ENCODE measurements around the gene MRPL58. TPM values are rescaled to one million over a fixed set of nuclear protein-coding genes. Genes with fewer than 3 reads are reported as not detected.
"Not testable (repeated sequence)": the region's sequence is repeated elsewhere in the genome, so short reads cannot be mapped to it uniquely, and the experiment has no call there.

The MRPL58 gene
- total RNA-seq, 2 experiments from 2014 or later, result 64.4 to 69.0 TPM

DNA sequence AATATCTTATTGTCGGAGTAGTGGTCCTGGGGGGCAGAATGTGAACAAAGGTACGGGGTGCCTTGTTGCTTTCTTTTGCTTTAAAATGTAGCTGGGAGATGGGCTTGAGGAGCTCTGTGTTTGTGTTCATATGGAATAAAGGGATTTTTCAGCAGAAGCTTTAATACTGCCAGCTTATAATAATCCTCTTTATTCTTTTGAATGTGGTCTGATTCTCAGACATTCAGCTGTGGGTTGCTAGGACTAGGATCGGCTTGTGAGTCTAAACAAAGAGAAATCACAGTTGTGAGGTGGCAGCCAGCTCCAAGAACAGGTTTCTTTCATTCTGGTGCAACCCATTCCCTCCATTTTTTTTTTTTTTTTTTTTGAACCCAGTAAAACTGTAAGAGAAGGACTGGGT lies 7.2 kb downstream of the MRPL58 start:
- DNase-seq, result no peak
- Mint-ChIP-seq H3K36me3 (peaks cover 24% of the 10 kb centered on the region), H3K4me1 (peaks cover 4% of the 10 kb centered on the region)

DNA sequence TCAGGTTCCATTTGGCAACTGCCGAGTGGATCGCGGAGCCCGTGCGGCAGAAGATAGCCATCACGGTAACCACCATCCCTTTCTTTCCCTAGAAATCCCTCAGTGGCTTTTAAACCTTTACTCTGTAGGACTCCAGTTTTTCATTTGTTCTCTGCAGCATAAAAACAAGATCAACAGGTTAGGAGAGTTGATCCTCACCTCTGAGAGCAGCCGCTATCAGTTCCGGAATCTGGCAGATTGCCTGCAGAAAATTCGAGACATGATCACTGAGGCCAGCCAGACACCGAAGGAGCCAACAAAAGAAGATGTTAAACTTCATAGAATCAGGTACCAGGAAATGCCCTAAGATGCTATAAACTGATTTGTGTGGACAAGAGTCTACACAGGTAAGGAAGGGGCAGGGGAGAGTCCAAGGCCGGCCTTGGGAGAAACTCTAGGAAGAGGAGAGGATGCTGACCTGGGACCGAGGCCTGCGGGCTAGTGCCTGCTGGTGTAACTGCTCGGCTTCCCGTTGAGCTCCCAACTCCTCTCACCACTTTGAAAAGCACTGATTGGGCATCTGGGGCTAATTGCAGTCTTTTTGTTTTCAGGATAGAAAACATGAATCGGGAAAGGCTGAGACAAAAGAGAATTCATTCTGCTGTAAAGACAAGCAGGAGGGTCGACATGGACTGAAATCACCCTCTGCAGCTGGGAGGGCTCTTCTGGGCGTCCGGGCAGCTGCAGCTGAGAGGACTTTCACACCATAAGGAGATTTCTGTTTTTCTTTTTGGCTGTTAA lies 8.1 kb downstream of the MRPL58 start:
- H3K4me3 Mint-ChIP-seq, result no peak overlapping the region
- H3K27ac Mint-ChIP-seq, result no peak overlapping the region
- DNase-seq, result no peak
- no peaks in the 10 kb centered on the region for H3K27me3 Mint-ChIP-seq
- H3K9me3 Mint-ChIP-seq, result no peaks in the 10 kb centered on the region
- H3K4me1 Mint-ChIP-seq, result peaks cover 8% of the 10 kb centered on the region
- H3K36me3 Mint-ChIP-seq, result peaks cover 30% of the 10 kb centered on the region

More for the DNA sequence above, 7.2 kb downstream of the MRPL58 start:
- no peaks in the 10 kb centered on the region for H3K27me3 Mint-ChIP-seq
- H3K9me3 Mint-ChIP-seq, result no peaks in the 10 kb centered on the region
- H3K27ac Mint-ChIP-seq, result no peak overlapping the region
- no peak overlapping the region for H3K4me3 Mint-ChIP-seq

DNA sequence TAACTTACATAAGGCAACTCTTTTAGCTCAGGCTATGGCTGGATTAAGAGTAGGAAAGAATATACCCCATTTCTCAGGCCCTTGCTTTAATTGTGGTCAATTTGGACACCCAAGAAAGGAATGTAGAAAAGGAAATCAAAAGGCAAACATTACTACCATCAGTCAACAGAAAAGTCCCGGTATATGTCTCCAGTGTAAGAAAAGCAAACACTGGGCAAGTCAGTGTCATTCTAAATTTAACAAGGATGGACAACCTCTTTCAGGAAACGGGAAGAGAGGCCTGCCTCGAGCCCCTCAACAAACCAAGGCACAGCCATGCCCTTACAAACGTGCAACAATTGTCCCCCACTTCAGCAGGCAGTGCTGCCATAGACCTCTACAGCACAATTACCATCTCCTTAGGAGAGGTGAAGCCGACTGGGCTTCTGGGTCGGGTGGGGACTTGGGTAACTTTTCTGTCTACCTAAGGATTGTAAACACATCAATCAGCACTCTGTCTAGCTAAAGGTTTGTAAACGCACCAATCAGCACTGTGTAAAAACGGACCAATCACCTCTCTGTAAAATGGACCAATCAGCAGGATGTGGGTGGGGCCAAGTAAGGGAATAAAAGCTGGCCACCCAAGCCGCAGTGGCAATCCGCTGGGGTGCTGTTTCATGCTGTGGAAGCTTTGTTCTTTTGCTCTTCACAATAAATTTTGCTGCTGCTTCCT lies 12.4 kb downstream of the MRPL58 start:
- Mint-ChIP-seq H3K4me1 (peaks cover 14% of the 10 kb centered on the region), H3K27ac (no peak overlapping the region), H3K4me3 (peak overlapping the region; percentile 30), H3K36me3 (peaks cover 27% of the 10 kb centered on the region), H3K27me3 (no peaks in the 10 kb centered on the region), H3K9me3 (peaks cover 3% of the 10 kb centered on the region)
- DNase-seq, result peak; percentile 47

- not testable (repeated sequence) for DNase-seq, H3K27ac Mint-ChIP-seq, H3K9me3 Mint-ChIP-seq, H3K27me3 Mint-ChIP-seq
- peak overlapping the region; percentile 30 for H3K4me3 Mint-ChIP-seq
- peaks cover 14% of the 10 kb centered on the region for H3K4me1 Mint-ChIP-seq
- H3K36me3 Mint-ChIP-seq, result peaks cover 27% of the 10 kb centered on the region
These were observed 12.9 kb downstream of the MRPL58 start for GRCh38 chr17:75025398-75025734.

DNA sequence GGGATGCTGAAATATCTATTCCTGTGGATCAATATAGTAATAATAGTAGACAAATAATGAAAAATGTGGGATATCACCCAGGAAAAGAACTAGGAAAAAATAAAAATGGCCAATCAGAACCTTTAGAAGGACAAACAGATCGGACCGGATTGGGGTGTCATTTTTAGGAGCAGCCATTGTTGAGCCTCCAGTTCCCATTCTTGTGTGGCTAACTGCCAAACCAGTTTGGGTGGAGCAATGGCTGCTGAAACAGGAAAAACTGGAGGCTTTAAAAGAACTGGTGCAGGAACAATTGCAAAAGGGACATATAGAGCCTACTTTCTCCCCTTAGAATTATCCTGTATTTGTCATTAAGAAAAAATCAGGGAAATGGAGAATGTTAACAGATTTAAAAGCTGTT lies 14.2 kb downstream of the MRPL58 start:
- not testable (repeated sequence) for DNase-seq, H3K4me3 Mint-ChIP-seq, H3K27ac Mint-ChIP-seq, H3K27me3 Mint-ChIP-seq, H3K9me3 Mint-ChIP-seq
- peaks cover 14% of the 10 kb centered on the region for H3K4me1 Mint-ChIP-seq
- peaks cover 22% of the 10 kb centered on the region for H3K36me3 Mint-ChIP-seq

- Mint-ChIP-seq H3K27ac (no peak overlapping the region), H3K36me3 (peaks cover 10% of the 10 kb centered on the region), H3K4me3 (no peak overlapping the region), H3K4me1 (peaks cover 37% of the 10 kb centered on the region), H3K9me3 (peaks cover 12% of the 10 kb centered on the region), H3K27me3 (peaks cover 15% of the 10 kb centered on the region)
- DNase-seq, result no peak
These were observed 17.7 kb downstream of the MRPL58 start for GRCh38 chr17:75030161-75030560.

DNA sequence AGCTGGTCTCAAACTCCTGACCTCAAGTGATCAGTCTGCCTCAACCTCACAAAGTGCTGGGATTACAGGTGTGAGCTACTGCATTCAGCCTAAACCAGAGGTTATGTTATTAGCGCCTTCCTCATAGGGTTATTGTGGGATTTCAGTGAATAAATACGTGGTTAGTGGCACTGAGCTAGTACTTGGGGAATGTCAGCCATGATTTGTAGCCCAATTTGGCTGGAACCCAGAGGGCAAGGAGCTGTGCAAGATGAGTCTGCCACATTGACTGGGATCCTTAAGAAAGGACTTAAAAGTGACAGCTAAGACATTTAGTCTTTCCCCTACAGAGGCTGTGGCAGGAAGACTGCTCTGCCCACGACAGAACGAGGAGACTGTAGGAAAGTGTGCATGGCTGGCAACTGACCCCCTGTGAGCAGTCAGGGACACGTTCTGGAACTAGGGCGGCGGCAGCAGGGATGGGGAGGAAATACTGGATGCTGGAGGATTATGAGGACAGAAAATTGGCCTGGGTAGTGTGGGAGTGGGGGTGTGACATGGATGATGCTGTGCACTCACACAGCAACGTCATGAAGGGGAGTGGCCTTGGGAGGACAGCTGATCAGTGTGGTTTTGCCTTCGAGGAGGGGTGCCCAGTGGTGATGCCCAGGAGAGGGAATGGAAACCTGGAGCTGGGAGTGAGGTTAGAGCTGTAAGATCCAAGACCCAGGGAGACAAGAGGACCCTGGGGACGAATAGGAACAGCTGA lies 19.7 kb downstream of the MRPL58 start:
- peak; percentile 39 for DNase-seq
- peaks cover 8% of the 10 kb centered on the region for H3K9me3 Mint-ChIP-seq
- peaks cover 17% of the 10 kb centered on the region for H3K27me3 Mint-ChIP-seq
- H3K27ac Mint-ChIP-seq, result peak overlapping the region; percentile 30
- peaks cover 45% of the 10 kb centered on the region for H3K4me1 Mint-ChIP-seq
- H3K4me3 Mint-ChIP-seq, result peak overlapping the region; percentile 57
- H3K36me3 Mint-ChIP-seq, result peaks cover 9% of the 10 kb centered on the region

- H3K4me3 Mint-ChIP-seq, result peak overlapping the region; percentile 57
- H3K27ac Mint-ChIP-seq, result peak overlapping the region; percentile 53
- H3K9me3 Mint-ChIP-seq, result peaks cover 8% of the 10 kb centered on the region
- peaks cover 45% of the 10 kb centered on the region for H3K4me1 Mint-ChIP-seq
- DNase-seq, result peak; percentile 35
- H3K27me3 Mint-ChIP-seq, result peaks cover 17% of the 10 kb centered on the region
- peaks cover 9% of the 10 kb centered on the region for H3K36me3 Mint-ChIP-seq
These were observed 20.3 kb downstream of the MRPL58 start for GRCh38 chr17:75032720-75033280.

DNA sequence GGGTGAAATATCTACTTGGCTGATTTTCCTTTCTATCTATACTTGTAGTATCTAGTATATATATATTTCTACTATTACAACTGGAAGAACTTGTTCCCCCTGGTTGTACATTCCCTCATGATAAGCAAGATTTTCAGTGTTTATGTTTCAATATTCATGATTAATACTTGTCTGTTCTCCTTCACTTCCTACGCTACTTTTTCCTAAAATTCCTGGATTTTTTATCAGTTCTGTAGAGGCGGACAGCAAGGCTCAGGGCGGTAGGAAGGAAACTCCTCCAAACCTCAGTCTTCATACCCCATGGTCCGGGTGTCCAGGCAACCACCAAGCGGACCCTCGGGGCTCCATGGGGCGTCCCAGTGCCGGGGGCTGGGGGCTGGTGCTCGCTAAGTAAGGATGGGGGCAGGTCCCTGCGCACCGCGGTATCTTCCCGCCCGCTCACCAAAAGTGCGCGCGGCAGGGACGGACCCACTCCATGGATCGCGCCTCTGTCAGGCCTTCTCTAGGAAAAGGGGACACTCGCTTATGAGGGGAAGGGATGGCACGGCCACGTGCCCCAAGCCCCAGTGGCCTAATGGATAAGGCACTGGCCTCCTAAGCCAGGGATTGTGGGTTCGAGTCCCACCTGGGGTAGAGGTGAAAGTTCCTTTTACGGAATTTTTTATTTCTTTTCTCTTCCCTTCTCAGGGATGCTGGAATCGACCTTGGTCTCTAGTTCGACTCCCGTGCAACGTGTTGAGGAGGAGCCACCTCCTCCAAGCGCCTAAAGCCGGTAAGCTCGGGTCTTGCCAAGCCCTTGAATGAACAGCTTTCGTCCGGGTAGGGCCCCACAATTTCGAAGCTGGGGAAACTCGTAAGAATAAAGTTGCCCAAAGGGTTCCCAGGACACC lies 21.1 kb downstream of the MRPL58 start:
- Mint-ChIP-seq H3K4me1 (peaks cover 45% of the 10 kb centered on the region), H3K9me3 (peaks cover 8% of the 10 kb centered on the region)
- DNase-seq, result peak; percentile 88

GRCh38 chr17:75034236-75034908 lies 21.9 kb downstream of the MRPL58 start:
- H3K9me3 Mint-ChIP-seq, result peaks cover 8% of the 10 kb centered on the region
- peak overlapping the region; percentile 98 for H3K27ac Mint-ChIP-seq
- peaks cover 50% of the 10 kb centered on the region for H3K4me1 Mint-ChIP-seq
- peak overlapping the region; percentile 95 for H3K4me3 Mint-ChIP-seq
- DNase-seq, result peak; percentile 91
- peaks cover 17% of the 10 kb centered on the region for H3K27me3 Mint-ChIP-seq
- peaks cover 14% of the 10 kb centered on the region for H3K36me3 Mint-ChIP-seq

More for the DNA sequence above, 21.1 kb downstream of the MRPL58 start:
- Mint-ChIP-seq H3K27ac (peak overlapping the region; percentile 98), H3K27me3 (peaks cover 17% of the 10 kb centered on the region), H3K36me3 (peaks cover 13% of the 10 kb centered on the region), H3K4me3 (peak overlapping the region; percentile 95)

DNA sequence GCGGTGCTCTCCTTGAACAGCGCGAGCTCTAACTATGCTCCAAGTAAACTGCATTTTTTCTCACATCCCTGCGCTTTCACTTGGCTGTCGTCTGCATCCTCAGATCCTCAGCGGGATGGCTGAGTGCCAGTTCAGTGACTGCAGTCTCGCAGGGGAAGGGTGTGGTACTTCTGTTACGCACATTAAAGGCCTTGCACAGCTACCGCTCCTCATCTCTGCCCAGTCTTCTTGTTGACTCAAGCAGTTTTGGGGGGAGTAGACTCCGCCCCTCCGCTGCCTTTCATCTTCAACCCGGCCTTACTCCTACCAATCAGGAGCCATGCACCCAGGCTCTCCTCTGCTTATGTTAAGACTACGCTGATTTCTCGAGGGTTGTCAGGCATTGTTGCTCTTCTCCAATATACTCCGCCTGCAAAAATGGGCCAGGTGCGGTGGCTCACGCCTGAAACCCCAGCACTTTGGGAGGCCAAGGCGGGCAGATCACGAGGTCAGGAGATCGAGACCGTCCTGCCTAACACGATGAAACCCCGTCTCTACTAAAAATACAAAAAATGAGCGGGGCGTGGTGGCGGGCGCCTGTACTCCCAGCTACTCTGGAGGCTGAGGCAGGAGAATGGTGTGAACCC lies 24.3 kb downstream of the MRPL58 start:
- Mint-ChIP-seq H3K9me3 (peaks cover 4% of the 10 kb centered on the region), H3K4me3 (peak overlapping the region; percentile 61), H3K4me1 (peaks cover 53% of the 10 kb centered on the region), H3K27ac (peak overlapping the region; percentile 73), H3K27me3 (peaks cover 17% of the 10 kb centered on the region), H3K36me3 (peaks cover 28% of the 10 kb centered on the region)
- peak; percentile 80 for DNase-seq

DNA sequence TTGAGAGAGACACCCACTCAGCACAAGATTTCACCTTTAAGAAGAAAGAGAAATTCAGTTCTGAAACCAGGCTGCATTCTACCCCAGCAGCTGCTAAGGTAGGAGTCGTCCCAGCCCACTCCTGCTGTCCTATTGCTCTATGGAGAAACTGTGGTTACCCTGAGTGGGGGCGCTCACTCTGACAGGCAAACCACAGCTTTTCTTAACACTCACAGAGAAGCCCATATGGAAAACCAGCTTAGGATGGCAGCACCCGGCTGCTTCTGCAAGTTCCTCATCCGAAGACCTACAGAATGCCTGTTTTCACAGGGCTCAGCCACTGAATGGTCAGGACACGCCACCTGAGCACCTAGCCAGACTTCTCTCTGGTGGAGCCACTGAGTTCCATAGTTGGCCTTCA lies 26.8 kb downstream of the MRPL58 start:
- DNase-seq, result no peak
- Mint-ChIP-seq H3K36me3 (peaks cover 27% of the 10 kb centered on the region), H3K4me3 (no peak overlapping the region), H3K4me1 (peaks cover 34% of the 10 kb centered on the region), H3K27ac (no peak overlapping the region), H3K27me3 (peaks cover 11% of the 10 kb centered on the region), H3K9me3 (peaks cover 3% of the 10 kb centered on the region)

DNA sequence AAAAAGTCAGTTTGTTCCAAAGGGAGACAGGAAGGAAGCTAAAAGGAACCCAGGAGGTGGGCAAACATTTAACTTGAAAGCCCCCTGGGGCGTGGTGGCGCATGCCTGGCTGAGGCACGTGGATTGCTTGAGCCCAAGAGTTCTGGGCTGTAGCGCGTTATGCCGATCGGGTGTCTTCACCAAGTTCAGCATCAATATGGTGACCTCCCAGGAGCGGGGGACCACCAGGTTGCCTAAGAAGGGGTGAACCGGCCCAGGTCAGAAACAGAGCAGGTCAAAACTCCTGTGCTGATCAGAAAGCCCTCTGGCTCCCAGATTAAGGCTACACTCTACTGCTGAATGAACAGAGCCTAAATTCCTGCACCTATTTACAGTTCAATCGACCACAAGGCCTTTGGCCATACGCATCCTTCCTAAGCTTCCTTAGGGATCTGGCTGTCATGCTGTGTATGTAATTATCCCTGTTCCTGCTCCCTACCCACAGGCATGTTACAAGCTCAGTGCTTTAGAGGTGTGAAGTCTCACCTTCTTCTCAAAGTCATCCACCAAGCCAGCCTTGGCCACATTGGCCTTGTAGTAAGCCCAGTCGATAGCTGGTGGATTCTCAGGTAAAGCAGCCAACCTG lies 29.3 kb downstream of the MRPL58 start:
- Mint-ChIP-seq H3K27me3 (no peaks in the 10 kb centered on the region), H3K27ac (no peak overlapping the region), H3K36me3 (peaks cover 22% of the 10 kb centered on the region), H3K9me3 (no peaks in the 10 kb centered on the region), H3K4me3 (no peak overlapping the region), H3K4me1 (peaks cover 22% of the 10 kb centered on the region)
- DNase-seq, result no peak

All from activated naive CD8-positive, alpha-beta T cell treated with anti-CD3 and anti-CD28 coated beads for 36 hours (primary cell).